Right hindlimb (tissue), 1 donor: ENCODE results near the gene FAM236C.
"Not testable (repeated sequence)": the region's sequence is repeated elsewhere in the genome, so short reads cannot be mapped to it uniquely, and the experiment has no call there.

Experiments used
- DNase-seq: peaks from one replicate; pipeline ENCODE4 v3.0.0-alpha.2; 2018

FAM236C gene

GRCh38 chrX:72912315-72912714 is at the start of gene FAM236C:
Gene FAM236C (plus strand): TSS chrX:72912615. CDS start chrX:72912715, 100 bp downstream.
- not testable (repeated sequence) for DNase-seq

GRCh38 chrX:72882898-72883297 is 29.5 kb upstream of the FAM236C start:
- not testable (repeated sequence) for DNase-seq

- DNase-seq, result not testable (repeated sequence)
These were observed 22.7 kb upstream of the FAM236C start for GRCh38 chrX:72889740-72890139.

- DNase-seq, result not testable (repeated sequence)
These were observed 3.7 kb downstream of the FAM236C start for GRCh38 chrX:72916096-72916495.

- DNase-seq, result not testable (repeated sequence)
These were observed 19.9 kb downstream of the FAM236C start for GRCh38 chrX:72932283-72932682.

GRCh38 chrX:72936455-72936854 is 24.0 kb downstream of the FAM236C start:
- DNase-seq, result not testable (repeated sequence)

GRCh38 chrX:72936882-72937455 is 24.6 kb downstream of the FAM236C start:
- DNase-seq, result not testable (repeated sequence)

GRCh38 chrX:72937906-72938305 is 25.5 kb downstream of the FAM236C start, which contains the start of gene FAM236A:
Gene FAM236A (plus strand): TSS chrX:72938206. CDS start chrX:72938263, 57 bp downstream.
- DNase-seq, result not testable (repeated sequence)

- DNase-seq, result not testable (repeated sequence)
These were observed 29.9 kb downstream of the FAM236C start for GRCh38 chrX:72942272-72942671.

- DNase-seq, result not testable (repeated sequence)
These were observed 30.8 kb downstream of the FAM236C start for GRCh38 chrX:72943035-72943818.

GRCh38 chrX:72943819-72944169 is 31.4 kb downstream of the FAM236C start, which contains the start of gene DMRTC1:
Gene DMRTC1 (minus strand): TSS chrX:72943837. CDS start chrX:72875694, 68,143 bp downstream.
- not testable (repeated sequence) for DNase-seq

- DNase-seq, result not testable (repeated sequence)
These were observed 47.6 kb downstream of the FAM236C start for GRCh38 chrX:72959971-72960370.
